ENCODE data around the gene TSR2.

Gene TSR2, protein sequence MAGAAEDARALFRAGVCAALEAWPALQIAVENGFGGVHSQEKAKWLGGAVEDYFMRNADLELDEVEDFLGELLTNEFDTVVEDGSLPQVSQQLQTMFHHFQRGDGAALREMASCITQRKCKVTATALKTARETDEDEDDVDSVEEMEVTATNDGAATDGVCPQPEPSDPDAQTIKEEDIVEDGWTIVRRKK

DNA sequence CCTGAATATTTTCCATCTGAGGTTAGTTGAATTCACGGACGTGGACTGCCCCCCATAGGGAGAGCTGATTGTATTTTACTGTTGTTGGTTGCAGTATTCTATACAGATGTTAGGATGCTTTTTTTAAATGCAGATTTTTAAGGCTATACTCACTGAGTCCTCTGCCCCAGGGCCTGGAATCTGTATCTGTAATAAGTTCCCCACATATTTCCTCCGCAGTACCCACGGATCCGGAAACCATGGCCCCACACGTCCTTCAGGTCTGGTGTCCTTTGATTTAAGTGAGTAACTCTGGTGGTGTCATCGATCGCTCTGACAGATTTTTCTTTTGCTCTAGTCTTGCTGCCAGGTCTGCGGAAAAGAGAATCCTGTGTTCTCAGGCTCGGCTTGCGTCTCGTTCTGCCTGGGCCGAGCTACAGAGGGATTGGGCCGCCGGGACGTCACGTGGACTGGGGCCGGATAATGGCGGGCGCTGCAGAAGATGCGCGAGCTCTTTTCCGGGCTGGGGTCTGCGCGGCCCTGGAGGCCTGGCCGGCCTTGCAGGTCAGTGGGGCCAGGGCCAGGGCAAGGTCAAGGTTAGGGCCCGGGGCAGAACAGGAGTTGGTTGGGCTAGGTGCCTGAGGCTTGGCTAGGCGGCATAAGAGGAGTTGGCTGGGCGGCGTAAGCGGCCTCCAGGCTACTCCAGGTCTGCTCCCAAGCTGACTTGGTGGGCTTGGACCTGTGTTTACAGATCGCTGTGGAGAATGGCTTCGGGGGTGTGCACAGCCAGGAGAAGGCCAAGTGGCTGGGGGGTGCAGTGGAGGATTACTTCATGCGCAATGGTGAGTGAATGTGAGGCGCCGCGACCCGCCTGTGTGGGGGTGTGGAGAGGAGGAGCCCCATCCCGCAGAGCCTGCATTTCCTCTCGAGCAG is at the start of gene TSR2:
TSR2 (plus strand) TSS at position 445 of the 912 bp plus-strand sequence; CDS start at position 463, 18 bp downstream.
- DNase-seq: peak; percentile 82

DNA sequence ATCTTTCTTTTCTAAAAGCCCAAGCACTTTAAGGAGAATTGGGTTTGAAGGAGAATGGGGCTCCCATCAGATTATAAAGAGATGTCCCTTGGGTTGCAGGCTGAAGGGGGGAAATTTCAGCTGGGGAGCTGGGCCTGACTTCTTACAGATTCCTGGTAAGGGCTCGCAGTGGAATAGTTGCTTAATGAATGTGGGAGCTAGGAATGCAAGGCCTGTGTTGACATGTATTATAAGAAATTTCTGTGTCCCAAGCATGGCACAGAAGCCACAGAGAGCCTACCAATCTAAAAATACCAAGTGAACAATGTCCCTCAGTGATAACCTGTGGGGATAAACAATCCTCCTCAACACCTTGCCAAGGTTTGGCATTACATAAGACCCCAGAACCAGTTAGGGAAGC is 43.1 kb upstream of the TSR2 start:
- no peak for DNase-seq

GRCh38 chrX:54407266-54407665 is 32.9 kb upstream of the TSR2 start:
- DNase-seq: no peak

GRCh38 chrX:54411732-54412131 is 28.5 kb upstream of the TSR2 start:
- DNase-seq: no peak

DNA sequence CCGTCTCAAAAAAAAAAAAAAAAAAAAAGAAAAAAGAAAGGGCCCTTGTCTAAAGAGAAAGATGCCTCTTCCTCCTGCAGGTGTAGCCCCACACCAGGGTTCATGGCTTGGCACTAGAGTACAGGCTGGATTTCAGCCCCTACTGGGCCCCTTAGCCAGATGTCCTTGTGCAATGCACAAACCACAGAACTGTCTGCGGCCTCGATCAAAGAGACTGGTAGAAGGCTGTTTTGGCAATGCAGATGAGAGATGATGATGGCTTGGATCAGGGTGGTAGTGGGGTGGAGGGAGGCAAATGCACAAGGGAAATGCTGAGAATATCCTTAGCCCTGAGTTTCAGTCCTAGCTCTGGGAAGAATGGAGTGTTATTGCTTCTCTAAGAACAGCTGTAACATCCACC is 26.5 kb upstream of the TSR2 start:
- DNase-seq: no peak

DNA sequence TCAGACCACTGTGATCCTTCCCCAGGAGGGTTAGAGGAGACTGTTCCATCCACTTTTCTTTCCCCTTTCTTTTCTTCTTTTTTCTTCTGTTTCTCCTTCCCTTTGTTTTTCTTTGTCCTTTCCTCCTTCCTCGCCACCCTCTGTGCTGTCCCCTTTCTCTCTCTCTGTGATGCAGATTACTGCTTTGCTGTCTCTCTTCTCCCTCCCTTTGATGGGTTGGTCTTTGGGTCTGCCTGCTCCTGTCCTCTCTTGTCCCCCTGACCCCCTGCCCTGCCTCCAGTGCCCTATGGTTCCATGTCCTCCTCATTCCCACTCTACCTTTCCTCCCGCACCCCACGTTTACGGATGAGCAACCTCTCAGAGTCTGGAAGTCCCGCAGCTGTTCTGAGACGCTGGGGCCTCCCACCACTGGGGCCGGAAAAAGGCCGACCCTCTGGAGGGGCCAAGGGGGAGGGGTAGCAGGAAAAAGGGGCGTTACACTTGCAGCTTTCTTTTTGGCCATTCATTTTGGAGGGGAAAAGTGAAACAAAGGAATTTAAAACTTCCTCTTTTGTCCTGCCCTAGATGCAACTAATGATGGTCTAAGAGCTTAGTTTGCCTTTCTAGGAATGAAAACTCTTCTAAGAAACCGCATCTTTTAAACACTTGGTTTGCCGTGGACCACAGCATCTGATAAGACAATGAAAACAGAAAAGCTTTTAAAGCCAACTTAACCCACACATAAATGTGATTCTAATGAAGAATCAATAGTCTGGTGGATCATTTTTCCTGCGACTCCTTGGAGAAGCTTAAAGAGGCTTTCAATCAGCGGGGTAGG is 24.5 kb upstream of the TSR2 start:
- no peak for DNase-seq

DNA sequence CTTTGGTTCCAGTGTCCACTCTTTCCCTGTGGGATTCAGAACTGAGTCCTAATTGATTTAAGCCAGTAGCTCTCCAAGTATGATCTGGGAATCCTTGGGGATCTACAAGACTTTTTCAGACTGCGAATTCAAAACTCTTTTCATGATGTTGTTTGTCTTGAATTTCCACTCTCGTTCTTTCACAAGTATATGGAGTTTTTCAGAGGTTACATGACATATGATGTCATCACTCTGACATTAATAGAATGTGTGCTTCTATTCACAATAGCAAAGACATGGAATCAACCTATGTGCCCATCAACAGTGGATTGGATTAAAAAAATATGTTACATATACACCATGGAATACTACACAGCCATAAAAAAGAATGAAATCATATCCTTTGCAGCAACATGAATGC is 23.2 kb upstream of the TSR2 start:
- DNase-seq: no peak

DNA sequence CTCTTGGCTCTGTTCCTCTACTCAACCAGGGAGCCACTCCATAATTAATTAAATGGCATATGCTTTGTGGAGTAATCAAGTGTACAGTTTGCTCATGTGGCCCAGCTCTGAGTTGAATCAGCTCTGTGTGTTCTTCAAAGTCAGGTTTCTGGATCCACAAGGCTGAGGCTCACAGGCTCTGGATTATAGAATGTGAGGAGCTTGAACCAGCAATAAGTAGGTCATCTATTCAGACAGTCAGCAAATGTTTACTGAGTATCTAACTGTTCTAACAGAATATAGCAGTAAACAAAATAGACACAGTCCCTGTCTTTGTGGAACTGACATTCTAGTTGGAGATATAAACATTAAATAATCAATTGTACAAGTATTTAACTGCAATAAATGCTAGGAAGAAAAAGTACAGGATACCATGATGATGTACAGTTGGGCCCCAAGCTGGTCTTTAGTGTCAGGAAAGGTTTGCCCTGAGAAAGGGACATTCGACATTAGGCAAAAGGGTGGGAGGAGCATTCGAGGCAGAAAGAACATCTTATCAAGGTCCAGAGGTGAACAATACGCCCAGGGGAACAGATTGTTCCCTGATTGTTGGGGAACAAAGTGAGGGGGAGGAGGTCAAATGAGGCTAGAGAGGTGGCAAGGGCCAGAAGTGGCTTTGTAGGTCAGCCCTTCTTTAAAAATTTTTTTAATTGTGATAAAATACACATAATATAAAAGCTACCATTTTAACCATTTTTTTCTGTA is 20.5 kb upstream of the TSR2 start:
- DNase-seq: no peak

GRCh38 chrX:54422168-54422567 is 18.0 kb upstream of the TSR2 start:
- no peak for DNase-seq

GRCh38 chrX:54423161-54423888 is 16.9 kb upstream of the TSR2 start:
- DNase-seq: no peak

GRCh38 chrX:54427837-54428424 is 12.3 kb upstream of the TSR2 start:
- DNase-seq: no peak

DNA sequence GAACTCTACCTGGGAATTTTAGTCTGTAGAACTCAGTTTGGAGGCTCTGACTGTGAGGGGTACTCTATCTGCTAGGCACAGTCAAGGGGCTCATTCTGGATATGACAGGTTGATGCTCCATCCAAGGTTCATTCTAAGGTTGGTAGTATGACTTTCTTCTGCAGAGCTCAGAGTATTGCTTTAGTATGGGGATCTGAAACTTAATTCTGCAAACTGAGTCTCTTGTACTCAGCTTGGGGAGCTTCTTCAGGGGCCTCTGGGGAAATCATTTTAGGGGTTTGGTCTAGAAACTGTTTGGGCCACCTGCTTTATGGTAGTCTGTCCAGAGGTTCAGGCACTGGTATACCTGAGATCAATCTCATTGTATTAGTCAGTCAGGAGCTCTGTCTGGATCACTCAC is 9.7 kb upstream of the TSR2 start:
- no peak for DNase-seq

DNA sequence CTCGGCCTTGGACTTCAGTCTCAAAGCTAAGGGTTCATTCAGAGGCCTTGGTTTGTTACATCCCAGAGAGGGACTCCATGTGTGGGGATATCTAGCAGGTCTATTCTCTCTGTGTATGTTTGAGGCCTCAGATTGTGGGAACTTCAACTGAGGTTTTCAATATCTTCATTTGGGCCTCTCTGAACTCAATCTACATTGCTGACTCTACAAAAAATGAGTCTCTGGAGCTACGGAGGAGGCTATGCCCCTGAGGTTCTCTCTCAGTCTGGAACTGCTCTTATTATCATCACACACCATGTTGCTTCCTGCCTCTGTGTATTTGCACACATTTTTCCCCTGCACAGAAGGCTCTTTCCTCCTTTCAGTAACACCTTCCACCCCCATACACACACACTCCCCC is 5.1 kb upstream of the TSR2 start:
- no peak for DNase-seq

- DNase-seq: no peak
These were observed 2.6 kb downstream of the TSR2 start for GRCh38 chrX:54442790-54443189.

GRCh38 chrX:54444752-54445151 is 4.5 kb downstream of the TSR2 start:
- DNase-seq: no peak

DNA sequence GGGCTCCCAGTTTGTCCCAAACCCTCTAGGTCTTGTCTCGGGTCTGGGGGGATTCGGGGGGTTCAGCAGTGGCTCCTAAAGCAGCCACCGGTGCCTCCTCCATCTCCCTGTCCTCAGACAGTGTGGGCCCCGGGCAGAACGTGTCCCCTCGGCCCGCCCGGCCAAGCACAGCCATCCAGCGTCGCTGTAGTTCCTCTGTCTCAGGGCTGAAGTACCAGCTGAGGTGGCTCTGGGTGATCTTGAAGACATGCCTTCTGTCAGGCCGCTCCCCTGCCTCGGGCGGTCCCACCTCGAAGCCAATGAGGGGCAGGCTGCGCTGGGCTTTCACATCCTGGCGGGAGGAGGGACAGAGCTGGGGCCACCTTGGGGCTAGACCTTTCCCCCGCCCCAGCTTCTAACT is 5.9 kb downstream of the TSR2 start:
- DNase-seq: no peak

- no peak for DNase-seq
These were observed 7.3 kb downstream of the TSR2 start for GRCh38 chrX:54447461-54447860.

DNA sequence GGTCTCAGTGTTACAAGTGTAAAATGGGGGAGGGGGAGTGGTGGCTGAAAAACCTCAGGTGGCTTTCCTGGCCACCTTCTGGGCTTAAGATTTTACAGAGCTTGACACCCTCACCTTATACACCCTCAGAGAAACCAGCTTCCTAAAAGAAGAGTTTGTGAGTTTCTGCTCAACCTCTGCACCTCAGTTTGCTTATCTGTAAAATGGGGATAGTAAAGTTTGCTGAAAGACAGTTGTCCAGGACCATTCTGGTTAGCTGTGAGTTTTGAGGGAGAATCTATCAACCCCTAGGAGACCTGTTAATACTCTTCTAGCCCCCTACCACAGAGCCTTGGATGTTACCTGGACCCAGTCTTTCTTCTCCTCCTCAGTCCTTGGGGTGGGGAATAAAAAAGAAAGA is 9.7 kb downstream of the TSR2 start:
- no peak for DNase-seq

DNA sequence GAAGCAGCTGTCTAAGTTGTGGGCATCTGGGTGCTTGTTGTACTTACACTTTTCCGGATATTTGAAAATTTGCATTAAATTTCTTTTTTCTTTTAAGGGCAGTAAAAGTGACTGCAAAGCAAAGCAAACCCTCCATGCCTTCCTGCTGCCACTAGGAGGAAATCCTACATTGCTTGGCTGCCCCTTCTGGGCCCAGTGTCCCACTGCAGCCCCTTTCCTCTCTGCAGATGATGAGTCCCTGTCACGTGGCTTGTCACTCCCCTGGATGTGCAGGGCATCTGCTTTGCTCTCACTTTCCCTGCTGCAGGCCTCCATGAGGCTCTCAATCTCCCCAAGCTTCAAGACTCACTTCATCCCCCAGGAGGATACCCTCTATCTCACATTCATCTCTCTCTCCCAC is 12.7 kb downstream of the TSR2 start:
- no peak for DNase-seq

- DNase-seq: no peak
These were observed 30.0 kb downstream of the TSR2 start for GRCh38 chrX:54470054-54470760.
